ENCODE measurements around the gene ZNF569.

- TF ChIP-seq CTCF (optimal IDR thresholded peaks at IDR 0.05 in 1 of 3, IDR thresholded peaks at IDR 0.05 in 1 of 3, conservative IDR thresholded peaks at IDR 0.05 in 1 of 3; ENCODE audit: extremely low read depth in 1 of 3, insufficient read depth in 2 of 3, low read length in 3 of 3), result no peak
- TF ChIP-seq EZH2 (IDR thresholded peaks at IDR 0.05; ENCODE audit: low read length), result no peak
Measured at GRCh38 chr19:37412700-37413099, 54.5 kb downstream of the ZNF569 start.

Measured in keratinocyte (primary cell).